Raji (cell line): ENCODE data around the gene SHOC1.

Source experiments
- POLR2A ChIP-seq: IDR thresholded peaks from 2 replicates; pipeline ENCODE4 v1.6.1; 2011; ENCODE audit warnings: low read depth, low read length, control low read depth; ENCODE audit not compliant: insufficient read depth

The SHOC1 gene

DNA sequence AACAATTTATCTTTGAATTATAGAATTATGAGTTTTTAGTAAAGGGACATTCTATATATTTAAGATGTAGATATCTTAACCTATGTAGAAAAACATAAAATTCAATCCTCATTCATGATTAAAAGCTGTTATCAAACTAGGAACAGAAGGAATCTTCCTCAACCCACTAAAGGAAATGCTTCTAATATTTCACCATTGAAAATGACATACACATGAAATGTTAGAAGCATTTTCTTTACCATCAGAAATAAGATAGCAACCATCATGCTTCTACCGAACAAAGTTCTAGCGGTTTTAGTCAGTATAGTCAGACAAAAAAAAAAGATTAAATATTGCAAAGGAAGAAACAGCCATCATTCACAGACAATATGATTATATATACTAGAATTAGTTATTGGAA, 32.2 kb downstream of the SHOC1 start:
- TF ChIP-seq POLR2A, result no peak

DNA sequence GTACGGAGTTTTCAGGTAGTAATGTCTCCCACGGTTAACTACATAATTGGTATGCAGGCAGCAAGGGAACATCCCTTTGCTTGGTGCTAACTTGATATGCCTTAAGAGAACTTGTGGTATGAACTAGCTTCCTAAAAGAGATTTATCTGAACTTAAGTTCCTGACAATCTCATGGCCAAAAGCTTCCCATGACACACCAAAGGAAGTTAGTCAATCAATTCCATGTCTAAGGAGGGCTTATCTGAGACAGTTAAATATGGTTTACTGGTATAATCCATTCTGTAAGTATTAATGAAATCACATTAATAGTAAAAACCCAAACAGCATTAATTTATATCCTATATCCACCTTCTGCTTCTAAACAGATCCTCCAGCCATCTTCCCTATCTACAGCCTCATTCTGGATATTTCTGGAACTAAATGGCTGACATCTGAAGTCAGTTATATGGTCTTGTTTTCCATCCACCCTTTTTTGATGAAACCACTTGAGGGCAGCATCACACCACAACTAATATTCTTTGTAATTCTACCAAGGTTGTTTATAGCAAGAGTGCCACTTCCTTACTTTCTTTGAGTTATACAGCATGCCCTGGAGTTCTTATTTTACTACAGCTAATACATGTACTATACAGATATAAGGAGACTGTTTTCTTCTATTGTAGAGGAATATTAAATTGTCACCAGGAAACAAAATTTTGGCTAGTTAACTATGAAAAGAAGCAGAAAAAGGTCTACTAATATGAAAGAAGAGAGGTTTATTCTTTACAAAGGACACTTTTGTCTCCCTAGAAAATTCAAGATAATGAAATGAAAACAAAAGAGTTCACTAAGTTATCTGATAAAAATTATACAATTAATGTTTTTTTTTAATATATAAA, 34.7 kb downstream of the SHOC1 start:
- TF ChIP-seq POLR2A, result no peak

DNA sequence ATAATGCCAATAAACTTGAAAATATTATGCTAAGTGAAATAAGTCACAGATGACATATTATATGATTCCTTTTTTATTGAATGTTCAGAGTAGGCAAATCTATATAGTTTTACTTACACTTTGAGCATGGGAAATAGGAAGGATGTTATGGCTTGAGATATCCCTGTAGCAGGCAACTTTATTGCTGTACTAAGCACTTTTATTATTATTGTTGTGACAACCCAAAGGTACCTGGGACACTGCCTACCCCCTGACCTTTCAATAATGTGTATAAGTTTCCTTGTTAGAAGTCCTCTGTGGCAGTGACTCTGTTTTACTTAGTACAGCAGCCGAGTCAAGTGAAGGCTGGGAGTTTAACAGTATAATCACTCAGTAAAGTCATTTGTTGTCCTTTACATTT, 39.9 kb downstream of the SHOC1 start:
- no peak for TF ChIP-seq POLR2A

DNA sequence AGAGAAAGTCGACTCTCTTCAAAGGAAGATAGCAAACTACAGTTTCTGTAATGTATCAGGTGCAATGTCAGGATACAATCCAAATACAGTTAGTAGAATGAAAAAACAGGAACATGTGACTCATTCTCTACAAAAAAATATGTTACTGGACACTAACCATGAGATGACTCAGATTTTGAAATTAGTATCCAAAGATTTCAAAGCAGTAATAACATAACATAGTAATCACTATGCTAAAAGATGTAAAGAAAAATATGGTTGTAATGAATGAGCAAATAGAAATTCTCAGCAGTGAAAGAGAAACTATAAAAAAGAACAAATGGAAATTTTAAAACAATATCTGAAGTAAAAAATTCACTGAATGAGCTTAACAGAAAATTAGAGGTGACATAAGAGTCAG, 42.3 kb downstream of the SHOC1 start:
- TF ChIP-seq POLR2A, result no peak
